ENCODE results near the gene TOP3B. TPM values are rescaled to one million over a fixed set of nuclear protein-coding genes. Genes with fewer than 3 reads are reported as not detected.

TOP3B gene
- total RNA-seq, 4 donors from 2014 or later = 44.9 to 94.6 (median 65.4) TPM

GRCh38 chr22:21931056-21931455, 51.5 kb downstream of the TOP3B start:
- in situ Hi-C loops (cut with MboI; ENCODE audit: low pct_ligation_motif_present in 1 of 4, low pct_unique_long_range_greater_than_20kb in 1 of 4, low sequenced_read_pairs in 3 of 4) = loop anchor here in 1 of 4 donors (25.0 kb wide), 1 partner anchor 219 kb away; no protein-coding TSS in a partner anchor
- Histone ChIP-seq H3K27me3 (no peaks in the 10 kb centered on the region), H3K36me3 (peaks cover 0 to 24% (median 10%) of the 10 kb centered on the region in 4 donors), H3K9me3 (no peaks in the 10 kb centered on the region), H3K4me1 (peaks cover 0 to 2% (median 0%) of the 10 kb centered on the region in 4 donors), H3K4me3 (no peak overlapping the region), H3K27ac (no peak overlapping the region)
- WGBS, 2 donors (ENCODE audit: low coverage in 1 of 2) = 95 to 100% methylated on average over 1 to 12 of the region's 12 CpGs
- TF ChIP-seq POLR2AphosphoS5 (IDR thresholded peaks at IDR 0.05) = no peak
- no peak for TF ChIP-seq CTCF (IDR thresholded peaks at IDR 0.05)
- TF ChIP-seq EP300 (IDR thresholded peaks at IDR 0.05; ENCODE audit: low read depth) = no peak
- DNase-seq = no peak
- intact Hi-C loops (cut with DNase I; ENCODE audit: low total_unique reads) = no loop called here

- in situ Hi-C loops (cut with MboI; ENCODE audit: low pct_ligation_motif_present in 1 of 4, low pct_unique_long_range_greater_than_20kb in 1 of 4, low sequenced_read_pairs in 3 of 4) = loop anchor here in 1 of 4 donors (25.0 kb wide), 1 partner anchor 217 kb away; no protein-coding TSS in a partner anchor
- H3K4me3 ChIP-seq = no peak overlapping the region
- intact Hi-C loops (cut with DNase I; ENCODE audit: low total_unique reads) = no loop called here
- no peaks in the 10 kb centered on the region for H3K27me3 ChIP-seq
- no peak for TF ChIP-seq POLR2AphosphoS5 (IDR thresholded peaks at IDR 0.05)
- TF ChIP-seq EP300 (IDR thresholded peaks at IDR 0.05; ENCODE audit: low read depth) = no peak
- TF ChIP-seq CTCF (IDR thresholded peaks at IDR 0.05) = no peak
- no peak for TF ChIP-seq POLR2A (IDR thresholded peaks at IDR 0.05)
- no peak overlapping the region for H3K27ac ChIP-seq
- no peak for DNase-seq
- peaks cover 0 to 24% (median 10%) of the 10 kb centered on the region in 4 donors for H3K36me3 ChIP-seq
- H3K4me1 ChIP-seq = no peaks in the 10 kb centered on the region
- 94% methylated on average over 5 of the region's 6 CpGs; no CpG with 5 or more reads in 1 of the 2 donors for WGBS, 2 donors (ENCODE audit: low coverage in 1 of 2)
- no peaks in the 10 kb centered on the region for H3K9me3 ChIP-seq
Observed at GRCh38 chr22:21929253-21929652, 53.3 kb downstream of the TOP3B start.

- intact Hi-C loops (cut with DNase I; ENCODE audit: low total_unique reads) = no loop called here
- H3K27ac ChIP-seq = no peak overlapping the region
Observed at GRCh38 chr22:21928048-21928447, 54.5 kb downstream of the TOP3B start.

More at GRCh38 chr22:21928048-21928447, 54.5 kb downstream of the TOP3B start:
- Histone ChIP-seq H3K27me3 (no peaks in the 10 kb centered on the region), H3K36me3 (peaks cover 0 to 24% (median 7%) of the 10 kb centered on the region in 4 donors), H3K4me3 (no peak overlapping the region), H3K9me3 (no peaks in the 10 kb centered on the region), H3K4me1 (no peaks in the 10 kb centered on the region)
- WGBS, 2 donors (ENCODE audit: low coverage in 1 of 2) = 89% methylated on average over 12 of the region's 12 CpGs; no CpG with 5 or more reads in 1 of the 2 donors
- in situ Hi-C loops (cut with MboI; ENCODE audit: low pct_ligation_motif_present in 1 of 4, low pct_unique_long_range_greater_than_20kb in 1 of 4, low sequenced_read_pairs in 3 of 4) = loop anchor here in 1 of 4 donors (25.0 kb wide), 1 partner anchor 216 kb away; no protein-coding TSS in a partner anchor
- DNase-seq = no peak
- TF ChIP-seq POLR2AphosphoS5 (IDR thresholded peaks at IDR 0.05) = no peak
- no peak for TF ChIP-seq EP300 (IDR thresholded peaks at IDR 0.05; ENCODE audit: low read depth)
- TF ChIP-seq CTCF (IDR thresholded peaks at IDR 0.05) = no peak
- no peak for TF ChIP-seq POLR2A (IDR thresholded peaks at IDR 0.05)

All from transverse colon (tissue), 4 donors.